ENCODE data around the gene DNAH10.

DNAH10 gene

DNA sequence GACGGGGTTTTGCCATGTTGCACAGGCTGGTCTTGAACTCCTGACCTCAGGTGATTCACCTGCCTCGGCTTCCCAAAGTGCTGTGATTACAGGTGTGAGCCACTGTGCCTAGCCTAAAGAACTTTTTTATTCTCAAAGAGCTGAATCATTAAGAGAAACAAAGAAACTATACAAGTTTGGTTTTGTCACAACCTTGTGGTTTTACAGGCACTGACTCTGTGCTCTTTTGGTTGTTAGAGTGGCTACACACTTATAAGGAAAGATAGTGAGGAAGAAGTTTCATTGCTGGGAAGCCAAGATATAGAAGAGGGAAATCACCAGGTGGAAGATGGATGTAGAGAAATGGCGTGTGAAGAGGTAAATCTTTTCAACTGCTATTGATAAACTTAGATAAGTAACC is 10.1 kb upstream of the DNAH10 start:
- TF ChIP-seq TAF1 (IDR thresholded peaks at IDR 0.05; ENCODE audit: low read depth), result no peak

DNA sequence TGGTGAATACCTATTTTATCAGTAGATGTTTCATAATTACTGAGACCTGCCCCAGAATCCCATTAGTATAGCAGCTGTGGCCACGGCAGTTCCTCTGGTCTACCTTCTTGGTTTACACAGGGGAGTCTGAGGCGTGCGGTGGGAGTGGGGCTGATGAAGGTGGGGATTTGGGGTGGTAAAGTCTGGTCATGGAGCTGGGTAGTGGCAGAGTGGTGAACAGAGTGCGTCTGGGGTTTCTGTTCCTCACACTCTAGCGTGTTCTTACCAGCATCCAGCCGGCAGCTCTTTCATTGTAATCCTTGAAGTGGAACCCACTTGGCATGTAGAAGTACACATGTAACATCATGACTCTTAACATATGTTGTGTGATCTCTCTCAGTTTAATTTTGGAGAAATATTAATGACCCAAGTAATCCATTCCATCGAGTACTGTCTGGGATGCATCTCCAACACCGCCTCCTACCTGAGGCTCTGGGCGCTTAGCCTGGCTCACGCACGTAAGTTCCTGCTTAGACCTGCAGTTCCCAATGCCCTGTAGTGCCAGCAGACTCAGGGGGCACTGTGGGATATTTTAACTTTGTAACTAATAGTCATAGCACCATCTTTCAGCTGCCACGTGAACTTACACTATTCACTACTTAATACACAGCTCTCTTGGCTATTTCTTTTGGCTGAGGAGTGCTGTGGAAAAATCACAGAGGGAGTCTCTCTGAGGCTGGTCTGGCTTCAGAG is 7.9 kb upstream of the DNAH10 start:
- TF ChIP-seq, protein P1, sequence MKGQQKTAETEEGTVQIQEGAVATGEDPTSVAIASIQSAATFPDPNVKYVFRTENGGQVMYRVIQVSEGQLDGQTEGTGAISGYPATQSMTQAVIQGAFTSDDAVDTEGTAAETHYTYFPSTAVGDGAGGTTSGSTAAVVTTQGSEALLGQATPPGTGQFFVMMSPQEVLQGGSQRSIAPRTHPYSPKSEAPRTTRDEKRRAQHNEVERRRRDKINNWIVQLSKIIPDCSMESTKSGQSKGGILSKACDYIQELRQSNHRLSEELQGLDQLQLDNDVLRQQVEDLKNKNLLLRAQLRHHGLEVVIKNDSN (IDR thresholded peaks at IDR 0.05), result no peak
- no peak for TF ChIP-seq YY1 (IDR thresholded peaks at IDR 0.05; ENCODE audit: low read depth)
- TF ChIP-seq EP300 (IDR thresholded peaks at IDR 0.05; ENCODE audit: borderline replicate concordance), result no peak
- TF ChIP-seq NFIC (IDR thresholded peaks at IDR 0.05), result no peak
- no peak for TF ChIP-seq FOXM1 (IDR thresholded peaks at IDR 0.05; ENCODE audit: borderline replicate concordance, low read depth)
- TF ChIP-seq CEBPB (IDR thresholded peaks at IDR 0.05), result no peak
- no peak for TF ChIP-seq TCF12 (IDR thresholded peaks at IDR 0.05; ENCODE audit: low read depth)

DNA sequence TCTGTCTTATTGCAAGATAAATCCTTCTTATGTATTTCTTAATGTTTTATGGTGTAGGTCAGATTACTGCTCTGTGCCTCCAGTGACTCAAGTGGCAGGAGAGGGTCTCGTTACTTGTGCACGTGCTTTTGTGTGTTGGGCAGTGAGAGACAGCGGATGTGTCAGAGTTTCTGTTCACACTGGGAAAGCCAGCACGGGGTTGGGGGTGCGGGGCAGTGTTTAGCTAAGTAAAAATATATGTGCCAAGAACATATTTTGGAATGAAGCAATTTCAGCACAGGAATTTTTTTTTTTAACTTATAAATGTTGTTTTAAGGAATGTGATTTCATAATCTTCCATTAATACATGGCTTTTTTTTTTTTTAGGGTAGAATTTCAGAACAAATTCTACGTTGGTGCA is 4.5 kb upstream of the DNAH10 start:
- TF ChIP-seq RAD21 (IDR thresholded peaks at IDR 0.05; ENCODE audit: low read depth) (no peak), EP300 (IDR thresholded peaks at IDR 0.05; ENCODE audit: borderline replicate concordance) (no peak), TEAD4 (IDR thresholded peaks at IDR 0.05) (no peak), CEBPB (IDR thresholded peaks at IDR 0.05) (no peak), TCF12 (IDR thresholded peaks at IDR 0.05; ENCODE audit: low read depth) (no peak), NFIC (IDR thresholded peaks at IDR 0.05) (no peak), FOXM1 (IDR thresholded peaks at IDR 0.05; ENCODE audit: borderline replicate concordance, low read depth) (no peak), CREB1 (IDR thresholded peaks at IDR 0.05; ENCODE audit: low read depth) (no peak), EGR1 (IDR thresholded peaks at IDR 0.05) (no peak), ZBTB7A (IDR thresholded peaks at IDR 0.05; ENCODE audit: low read depth) (no peak), TAF1 (IDR thresholded peaks at IDR 0.05; ENCODE audit: low read depth) (no peak), YY1 (IDR thresholded peaks at IDR 0.05; ENCODE audit: low read depth) (no peak)
- TF ChIP-seq, protein P1 (IDR thresholded peaks at IDR 0.05), result no peak
- TF ChIP-seq, protein P2, sequence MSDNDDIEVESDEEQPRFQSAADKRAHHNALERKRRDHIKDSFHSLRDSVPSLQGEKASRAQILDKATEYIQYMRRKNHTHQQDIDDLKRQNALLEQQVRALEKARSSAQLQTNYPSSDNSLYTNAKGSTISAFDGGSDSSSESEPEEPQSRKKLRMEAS (IDR thresholded peaks at IDR 0.05), result no peak
- TF ChIP-seq, protein P3, sequence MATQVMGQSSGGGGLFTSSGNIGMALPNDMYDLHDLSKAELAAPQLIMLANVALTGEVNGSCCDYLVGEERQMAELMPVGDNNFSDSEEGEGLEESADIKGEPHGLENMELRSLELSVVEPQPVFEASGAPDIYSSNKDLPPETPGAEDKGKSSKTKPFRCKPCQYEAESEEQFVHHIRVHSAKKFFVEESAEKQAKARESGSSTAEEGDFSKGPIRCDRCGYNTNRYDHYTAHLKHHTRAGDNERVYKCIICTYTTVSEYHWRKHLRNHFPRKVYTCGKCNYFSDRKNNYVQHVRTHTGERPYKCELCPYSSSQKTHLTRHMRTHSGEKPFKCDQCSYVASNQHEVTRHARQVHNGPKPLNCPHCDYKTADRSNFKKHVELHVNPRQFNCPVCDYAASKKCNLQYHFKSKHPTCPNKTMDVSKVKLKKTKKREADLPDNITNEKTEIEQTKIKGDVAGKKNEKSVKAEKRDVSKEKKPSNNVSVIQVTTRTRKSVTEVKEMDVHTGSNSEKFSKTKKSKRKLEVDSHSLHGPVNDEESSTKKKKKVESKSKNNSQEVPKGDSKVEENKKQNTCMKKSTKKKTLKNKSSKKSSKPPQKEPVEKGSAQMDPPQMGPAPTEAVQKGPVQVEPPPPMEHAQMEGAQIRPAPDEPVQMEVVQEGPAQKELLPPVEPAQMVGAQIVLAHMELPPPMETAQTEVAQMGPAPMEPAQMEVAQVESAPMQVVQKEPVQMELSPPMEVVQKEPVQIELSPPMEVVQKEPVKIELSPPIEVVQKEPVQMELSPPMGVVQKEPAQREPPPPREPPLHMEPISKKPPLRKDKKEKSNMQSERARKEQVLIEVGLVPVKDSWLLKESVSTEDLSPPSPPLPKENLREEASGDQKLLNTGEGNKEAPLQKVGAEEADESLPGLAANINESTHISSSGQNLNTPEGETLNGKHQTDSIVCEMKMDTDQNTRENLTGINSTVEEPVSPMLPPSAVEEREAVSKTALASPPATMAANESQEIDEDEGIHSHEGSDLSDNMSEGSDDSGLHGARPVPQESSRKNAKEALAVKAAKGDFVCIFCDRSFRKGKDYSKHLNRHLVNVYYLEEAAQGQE (IDR thresholded peaks at IDR 0.05; ENCODE audit: low read depth), result no peak

DNA sequence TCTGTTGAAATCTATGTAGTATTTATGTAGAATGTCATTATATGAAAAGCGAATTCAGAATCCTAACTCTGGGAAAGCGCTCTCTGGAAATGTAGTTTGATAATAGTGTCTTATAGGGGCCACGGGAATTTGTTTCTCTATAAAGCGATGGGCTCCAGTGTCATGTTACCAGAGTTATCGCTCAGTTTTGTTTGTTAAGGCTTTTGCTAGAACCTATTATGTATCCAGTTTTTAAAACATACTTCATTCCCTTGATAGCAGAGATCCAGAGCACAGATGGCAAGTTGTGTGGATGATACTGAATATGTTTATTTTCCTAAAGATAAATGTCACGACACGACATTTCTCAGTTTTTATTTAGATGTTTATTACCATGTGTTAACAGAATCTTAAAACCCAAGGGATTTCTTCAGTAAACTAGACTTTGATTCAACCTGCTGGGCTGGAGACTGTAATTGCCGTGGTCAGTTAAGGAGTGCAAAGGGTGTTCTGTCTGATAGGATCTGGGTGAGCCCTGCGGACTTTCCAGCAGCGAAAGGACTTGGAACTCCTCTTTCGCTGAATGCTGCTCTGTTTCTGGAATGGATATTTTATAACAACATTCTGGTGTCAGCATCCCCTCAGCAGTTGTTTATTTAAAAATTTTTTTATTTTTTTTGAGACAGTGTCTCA is 1.7 kb upstream of the DNAH10 start:
- TF ChIP-seq FOXM1 (IDR thresholded peaks at IDR 0.05; ENCODE audit: borderline replicate concordance, low read depth), result no peak
- no peak for TF ChIP-seq TAF1 (IDR thresholded peaks at IDR 0.05; ENCODE audit: low read depth)
- no peak for TF ChIP-seq EP300 (IDR thresholded peaks at IDR 0.05; ENCODE audit: borderline replicate concordance)
- TF ChIP-seq CREB1 (IDR thresholded peaks at IDR 0.05; ENCODE audit: low read depth), result no peak
- no peak for TF ChIP-seq EGR1 (IDR thresholded peaks at IDR 0.05)
- TF ChIP-seq, protein P3 (IDR thresholded peaks at IDR 0.05; ENCODE audit: low read depth), result no peak
- TF ChIP-seq NFIC (IDR thresholded peaks at IDR 0.05), result no peak
- TF ChIP-seq TEAD4 (IDR thresholded peaks at IDR 0.05), result no peak
- TF ChIP-seq CEBPB (IDR thresholded peaks at IDR 0.05), result no peak
- TF ChIP-seq TCF12 (IDR thresholded peaks at IDR 0.05; ENCODE audit: low read depth), result no peak
- no peak for TF ChIP-seq ZBTB7A (IDR thresholded peaks at IDR 0.05; ENCODE audit: low read depth)
- no peak for TF ChIP-seq RAD21 (IDR thresholded peaks at IDR 0.05; ENCODE audit: low read depth)
- TF ChIP-seq, protein P1 (IDR thresholded peaks at IDR 0.05), result no peak
- no peak for TF ChIP-seq YY1 (IDR thresholded peaks at IDR 0.05; ENCODE audit: low read depth)

DNA sequence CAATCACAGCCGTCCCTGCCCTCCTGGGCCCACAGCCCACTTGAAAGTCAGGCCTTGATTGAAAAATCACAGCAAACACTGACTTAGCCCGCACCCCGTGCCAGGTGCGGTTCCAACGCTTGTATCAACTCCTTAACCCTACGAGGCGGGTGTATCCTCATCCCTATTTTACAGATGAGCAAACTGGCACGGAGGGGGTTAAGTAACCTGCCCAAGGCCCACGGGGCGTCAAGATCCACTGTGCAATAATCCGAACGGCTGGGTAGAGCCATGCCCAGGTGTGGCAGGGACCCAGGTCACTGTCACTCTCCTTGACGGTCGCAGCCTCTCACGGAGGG is 583 bp downstream of the DNAH10 start:
- TF ChIP-seq NFIC (IDR thresholded peaks at IDR 0.05), result no peak
- TF ChIP-seq TCF12 (IDR thresholded peaks at IDR 0.05; ENCODE audit: low read depth), result no peak
- TF ChIP-seq EP300 (IDR thresholded peaks at IDR 0.05; ENCODE audit: borderline replicate concordance), result no peak
- no peak for TF ChIP-seq EGR1 (IDR thresholded peaks at IDR 0.05)
- TF ChIP-seq, protein P1 (IDR thresholded peaks at IDR 0.05), result no peak
- TF ChIP-seq RAD21 (IDR thresholded peaks at IDR 0.05; ENCODE audit: low read depth), result no peak
- no peak for TF ChIP-seq YY1 (IDR thresholded peaks at IDR 0.05; ENCODE audit: low read depth)
- no peak for TF ChIP-seq CREB1 (IDR thresholded peaks at IDR 0.05; ENCODE audit: low read depth)
- no peak for TF ChIP-seq TAF1 (IDR thresholded peaks at IDR 0.05; ENCODE audit: low read depth)
- TF ChIP-seq, protein P3 (IDR thresholded peaks at IDR 0.05; ENCODE audit: low read depth), result no peak
- TF ChIP-seq FOXM1 (IDR thresholded peaks at IDR 0.05; ENCODE audit: borderline replicate concordance, low read depth), result no peak
- TF ChIP-seq, protein P2 (IDR thresholded peaks at IDR 0.05), result no peak
- no peak for TF ChIP-seq ZBTB7A (IDR thresholded peaks at IDR 0.05; ENCODE audit: low read depth)
- no peak for TF ChIP-seq CEBPB (IDR thresholded peaks at IDR 0.05)
- TF ChIP-seq TEAD4 (IDR thresholded peaks at IDR 0.05), result no peak

All from Ishikawa (cell line).